CD4-positive, alpha-beta T cell (primary cell): ENCODE measurements around the gene ATF1. TPM values are rescaled to one million over a fixed set of nuclear protein-coding genes. Genes with fewer than 3 reads are reported as not detected.

Experiments
- ATAC-seq: fragments of 200-7000 bp; cut with Tn5 transposase; one replicate; pipeline ENCODE4 v1.10.0; 2022; ENCODE audit warnings: mild to moderate bottlenecking; ENCODE audit not compliant: poor library complexity
- CTCF ChIA-PET: fragments of 350-600 bp; sonication (Branson Sonifier 250); formaldehyde crosslinking; loops from one replicate; lab custom pipeline; 2021; ENCODE audit warnings: antibody characterized with exemption, inconsistent platforms; lab: Charles Lee
- POLR2A ChIA-PET: fragments of 350-600 bp; sonication (Branson Sonifier 250); formaldehyde crosslinking; loops from one replicate; lab custom pipeline; 2021; ENCODE audit warnings: antibody characterized with exemption, inconsistent platforms; lab: Charles Lee
- DNase-seq, 14 experiments: peaks; one replicate each; pipeline ENCODE4 v3.0.0-alpha.2; 2013 to 2020; ENCODE audit warnings: mixed read lengths in 2 of 14
- H3K27ac ChIP-seq, 2 donors: one replicate each; pipeline versions ENCODE4 v1.5.1 to v1.7.0; 2013; ENCODE audit warnings: low read length in 2 of 2, low read depth in 1 of 2, mild to moderate bottlenecking in 1 of 2
- H3K27me3 ChIP-seq, 2 experiments: 1 replicate in 1 of 2; 2 replicates in 1 of 2; pipeline versions ENCODE4 v1.6.1 to v1.7.0; 2013; ENCODE audit warnings: low read length in 2 of 2, control low read depth in 1 of 2, mild to moderate bottlenecking in 1 of 2, moderate library complexity in 1 of 2; ENCODE audit not compliant: insufficient read depth in 2 of 2, control insufficient read depth in 1 of 2
- H3K36me3 ChIP-seq: one replicate; pipeline ENCODE4 v1.6.1; 2013; ENCODE audit warnings: low read length, control low read depth; ENCODE audit not compliant: insufficient read depth
- H3K4me1 ChIP-seq: one replicate; pipeline ENCODE4 v1.6.1; 2013; ENCODE audit warnings: low read length, control low read depth; ENCODE audit not compliant: insufficient read depth
- H3K4me3 ChIP-seq: one replicate; pipeline ENCODE4 v1.5.1; 2013; ENCODE audit warnings: mild to moderate bottlenecking, low read length, moderate library complexity
- H3K9me3 ChIP-seq, 2 experiments: 1 replicate in 1 of 2; 2 replicates in 1 of 2; pipeline versions ENCODE4 v1.6.1 to v1.7.0; 2013; ENCODE audit warnings: low read length in 2 of 2, mild to moderate bottlenecking in 2 of 2, control low read depth in 1 of 2, moderate library complexity in 1 of 2; ENCODE audit not compliant: control insufficient read depth in 1 of 2, insufficient read depth in 1 of 2
- H3K27ac Mint-ChIP-seq: one replicate; pipeline ENCODE4 v1.8.0; 2020; ENCODE audit warnings: mixed read lengths
- H3K27me3 Mint-ChIP-seq: one replicate; pipeline ENCODE4 v1.8.0; 2021; ENCODE audit warnings: mixed read lengths
- H3K36me3 Mint-ChIP-seq: one replicate; pipeline ENCODE4 v1.8.0; 2021; ENCODE audit warnings: low read depth, mixed read lengths
- H3K4me1 Mint-ChIP-seq: one replicate; pipeline ENCODE4 v1.8.0; 2021; ENCODE audit warnings: low read depth, mixed read lengths
- H3K4me3 Mint-ChIP-seq: one replicate; pipeline ENCODE4 v1.8.0; 2020; ENCODE audit warnings: mild to moderate bottlenecking, mixed read lengths
- H3K9me3 Mint-ChIP-seq: one replicate; pipeline ENCODE4 v1.8.0; 2020; ENCODE audit warnings: mixed read lengths
- CTCF ChIP-seq: fragments of 200-600 bp; IDR thresholded peaks from one replicate; pipeline ENCODE4 v1.8.0; 2022; ENCODE audit warnings: antibody characterized with exemption, mild to moderate bottlenecking
- intact Hi-C, 2 experiments: fragments of 100-400 bp; cut with DNase I in 1 of 2; cut with micrococcal nuclease in 1 of 2; formaldehyde crosslinking; loops; one replicate each; pipeline versions ENCODE4 v1.15.1 to v1.9.0; 2023 to 2025; cut with DNase I, micrococcal nuclease
- total RNA-seq, 174 experiments: library from RNA in 2 of 174; stranded (reverse) in 2 of 174; gene quantifications; one replicate each; pipeline ENCODE4 v1.2.3 and lab custom pipeline; 2021 to 2026

The ATF1 gene
- total RNA-seq, 2 experiments from 2014 or later: 11.3 TPM

- peaks cover 39% of the 10 kb centered on the region for H3K36me3 Mint-ChIP-seq
- H3K4me3 ChIP-seq: no peak overlapping the region
- peak overlapping the region; percentile 24 for H3K27ac Mint-ChIP-seq
- no peak for ATAC-seq
- no peaks in the 10 kb centered on the region for H3K27me3 Mint-ChIP-seq
- no peaks in the 10 kb centered on the region for H3K27me3 ChIP-seq
- TF ChIP-seq CTCF: no peak
- no peak overlapping the region for H3K4me3 Mint-ChIP-seq
- intact Hi-C loops: no loop called here
- peaks cover 13% of the 10 kb centered on the region for H3K36me3 ChIP-seq
- H3K4me1 ChIP-seq: peaks cover 3% of the 10 kb centered on the region
- H3K9me3 Mint-ChIP-seq: no peaks in the 10 kb centered on the region
- ChIA-PET CTCF (no interaction called here), POLR2A (no interaction called here)
- H3K27ac ChIP-seq: no peak overlapping the region
- DNase-seq: no peak
- peaks cover 44% of the 10 kb centered on the region for H3K4me1 Mint-ChIP-seq
- H3K9me3 ChIP-seq: no peaks in the 10 kb centered on the region
Observed at GRCh38 chr12:50771409-50771808, 7.5 kb downstream of the ATF1 start.

GRCh38 chr12:50772470-50772869, 8.6 kb downstream of the ATF1 start:
- H3K36me3 Mint-ChIP-seq: peaks cover 44% of the 10 kb centered on the region
- Histone ChIP-seq H3K9me3 (no peaks in the 10 kb centered on the region), H3K4me1 (peaks cover 6% of the 10 kb centered on the region), H3K27ac (no peak overlapping the region), H3K36me3 (peaks cover 13% of the 10 kb centered on the region), H3K4me3 (no peak overlapping the region), H3K27me3 (no peaks in the 10 kb centered on the region)
- H3K4me3 Mint-ChIP-seq: no peak overlapping the region
- ChIA-PET CTCF (no interaction called here), POLR2A (interaction anchor here (0.6 kb wide), 1 partner anchor 14 kb away, joined by 3 read pairs; no protein-coding TSS in a partner anchor)
- peaks cover 44% of the 10 kb centered on the region for H3K4me1 Mint-ChIP-seq
- H3K27ac Mint-ChIP-seq: no peak overlapping the region
- no peak for DNase-seq
- ATAC-seq: no peak
- no peak for TF ChIP-seq CTCF
- no peaks in the 10 kb centered on the region for H3K27me3 Mint-ChIP-seq
- intact Hi-C loops: no loop called here
- H3K9me3 Mint-ChIP-seq: no peaks in the 10 kb centered on the region

GRCh38 chr12:50772877-50773276, 9.0 kb downstream of the ATF1 start:
- H3K4me3 ChIP-seq: no peak overlapping the region
- H3K9me3 Mint-ChIP-seq: no peaks in the 10 kb centered on the region
- H3K27me3 Mint-ChIP-seq: no peaks in the 10 kb centered on the region
- H3K4me3 Mint-ChIP-seq: no peak overlapping the region
- no peak overlapping the region for H3K27ac Mint-ChIP-seq
- peaks cover 45% of the 10 kb centered on the region for H3K4me1 Mint-ChIP-seq
- ATAC-seq: no peak
- no peaks in the 10 kb centered on the region for H3K9me3 ChIP-seq
- H3K36me3 ChIP-seq: peaks cover 13% of the 10 kb centered on the region
- H3K36me3 Mint-ChIP-seq: peaks cover 44% of the 10 kb centered on the region
- ChIA-PET POLR2A (interaction anchor here (1.9 kb wide), 1 partner anchor 8 kb away, joined by 7 read pairs; the partner anchor contains the start of gene ATF1), CTCF (interaction anchor here (0.6 to 2.2 kb wide), 2 partner anchors 8 to 422 kb away, joined by 3 to 12 read pairs; partner anchors contain the start of gene ATF1)
- intact Hi-C loops: no loop called here
- DNase-seq: no peak
- no peak overlapping the region for H3K27ac ChIP-seq
- H3K4me1 ChIP-seq: peaks cover 10% of the 10 kb centered on the region
- no peak for TF ChIP-seq CTCF
- no peaks in the 10 kb centered on the region for H3K27me3 ChIP-seq
